Pancreas (tissue), 10 donors: ENCODE measurements around the gene GAB2. TPM values are rescaled to one million over a fixed set of nuclear protein-coding genes. Genes with fewer than 3 reads are reported as not detected.

Experiments
- ATAC-seq, 4 donors: fragments of 200-7000 bp; cut with Tn5 transposase; one replicate each; pipeline versions ENCODE4 v1.8.0 to v1.9.1; 2020; ENCODE audit warnings: mild to moderate bottlenecking in 4 of 4, moderate library complexity in 4 of 4
- DNase-seq, 6 donors: peaks; one replicate each; pipeline ENCODE4 v3.0.0-alpha.2; 2020
- FAIRE-seq: peaks from 2 replicates; lab custom pipeline; 2012; peaks lifted over from hg19 to GRCh38; lab: Jason Lieb, UNC
- H3K27ac ChIP-seq, 4 donors: fragments of 200-600 bp; sonication (generic); 1 replicate in 3 of 4; 2 replicates in 1 of 4; pipeline versions ENCODE4 v1.5.0 to v1.8.0; 2020
- H3K27me3 ChIP-seq, 4 donors: fragments of 200-600 bp; one replicate each; pipeline ENCODE4 v1.8.0; 2021
- H3K36me3 ChIP-seq, 3 donors: fragments of 200-600 bp; sonication (generic) in 1 of 3; one replicate each; pipeline versions ENCODE4 v1.5.0 to v1.8.0; 2020 to 2021
- H3K4me1 ChIP-seq, 3 donors: fragments of 200-600 bp; one replicate each; pipeline ENCODE4 v1.8.0; 2021
- H3K4me3 ChIP-seq, 4 donors: fragments of 200-600 bp; sonication (generic) in 2 of 4; one replicate each; pipeline versions ENCODE4 v1.5.0 to v1.8.0; 2020 to 2021
- H3K9me3 ChIP-seq, 4 donors: fragments of 200-600 bp; one replicate each; pipeline ENCODE4 v1.8.0; 2021
- CTCF ChIP-seq, 4 donors: fragments of 200-600 bp; sonication (generic) in 3 of 4; IDR thresholded peaks; one replicate each; pipeline versions ENCODE4 v1.5.0 to v1.8.0; 2021; ENCODE audit warnings: antibody characterized with exemption in 4 of 4
- WGBS, 2 donors: extraction: QIAGEN DNeasy Blood & Tissue Kit; methylation state at CpG; one replicate each; pipeline ENCODE4 v1.1.7; 2013; 5-methylcytosine and 5-hydroxymethylcytosine counted together
- intact Hi-C, 3 donors: fragments of 100-400 bp; cut with DNase I; formaldehyde crosslinking; loops; one replicate each; pipeline versions ENCODE4 v1.11.1 to v1.14.2; 2022
- polyA plus RNA-seq, 2 donors: library from polyadenylated mRNA; stranded (reverse); fragments of 200-250 nt; gene quantifications; one replicate each; pipeline ENCODE4 v1.2.3, GENCODE V29; 2013
- total RNA-seq, 6 donors: library from RNA; stranded (reverse); fragmentation: NEBNext Ultra II Directional in 4 of 6; extraction: Animal tissue kit (Norgen Biotek cat#: 25700) in 4 of 6; gene quantifications; one replicate each; pipeline versions ENCODE4 v1.2.1 to v1.2.4, GENCODE V29; 2021 to 2023
- donor health status: healthy with polysubstance abuse.
- donor health status: DM: no; HTN: no; CAD: no; lungs with moderate emphysema.
- donor health status: DM: no; HTN: no; CAD: no.
- donor health status: control.
- donor health status: control.
- donor health status: Bipolar disorder and iron deficiency.
- donor health status: DM: yes; HTN: yes; CAD: no.
- donor health status: DM: no; HTN: no; CAD: no.
- donor health status: DM: no; HTN: no; CAD: no.
- donor health status: DM: yes; HTN: yes; CAD: no.

The GAB2 gene
- total and polyA plus RNA-seq, 8 donors, result 3.1 to 17.8 (median 9.4) TPM

- no peak overlapping the region for H3K27ac ChIP-seq
- FAIRE-seq, result no peak
- no peaks in the 10 kb centered on the region for H3K4me1 ChIP-seq
- H3K9me3 ChIP-seq, result no peaks in the 10 kb centered on the region
- no peaks in the 10 kb centered on the region for H3K27me3 ChIP-seq
- peaks cover 0 to 18% (median 4%) of the 10 kb centered on the region in 3 donors for H3K36me3 ChIP-seq
- 92% methylated on average over 8 of the region's 8 CpGs for WGBS, 2 donors
- intact Hi-C loops, result no loop called here
- no peak for TF ChIP-seq CTCF (IDR thresholded peaks at IDR 0.05)
- no peak overlapping the region for H3K4me3 ChIP-seq
- no peak for ATAC-seq
- DNase-seq, result no peak
These were observed 203.9 kb downstream of the GAB2 start for GRCh38 chr11:78213526-78214330.

- WGBS, 2 donors, result 84 to 88% methylated on average over 11 of the region's 11 CpGs
- intact Hi-C loops, result no loop called here
- Histone ChIP-seq H3K4me3 (no peak overlapping the region), H3K4me1 (no peaks in the 10 kb centered on the region), H3K27ac (no peak overlapping the region), H3K9me3 (no peaks in the 10 kb centered on the region), H3K27me3 (no peaks in the 10 kb centered on the region), H3K36me3 (peaks cover 0 to 18% (median 4%) of the 10 kb centered on the region in 3 donors)
- DNase-seq, result no peak
- no peak for TF ChIP-seq CTCF (IDR thresholded peaks at IDR 0.05)
- peak in 2 of 4 donors; percentile 18 to 20 for ATAC-seq
- no peak for FAIRE-seq
These were observed 204.8 kb downstream of the GAB2 start for GRCh38 chr11:78212586-78213371.

- no peaks in the 10 kb centered on the region for H3K27me3 ChIP-seq
- DNase-seq (no peak), ATAC-seq (no peak), FAIRE-seq (no peak)
- 93 to 95% methylated on average over 5 of the region's 5 CpGs for WGBS, 2 donors
- intact Hi-C loops, result no loop called here
- H3K36me3 ChIP-seq, result peaks cover 0 to 18% (median 4%) of the 10 kb centered on the region in 3 donors
- no peak for TF ChIP-seq CTCF (IDR thresholded peaks at IDR 0.05)
- H3K27ac ChIP-seq, result no peak overlapping the region
- H3K4me1 ChIP-seq, result no peaks in the 10 kb centered on the region
- no peak overlapping the region for H3K4me3 ChIP-seq
- H3K9me3 ChIP-seq, result no peaks in the 10 kb centered on the region
These were observed 206.1 kb downstream of the GAB2 start for GRCh38 chr11:78211565-78211964.

GRCh38 chr11:78210000-78210608 lies 207.5 kb downstream of the GAB2 start:
- intact Hi-C loops, result no loop called here
- Histone ChIP-seq H3K9me3 (no peaks in the 10 kb centered on the region), H3K4me3 (no peak overlapping the region), H3K36me3 (peaks cover 0 to 13% (median 4%) of the 10 kb centered on the region in 3 donors), H3K27me3 (no peaks in the 10 kb centered on the region), H3K27ac (no peak overlapping the region), H3K4me1 (no peaks in the 10 kb centered on the region)
- 91 to 95% methylated on average over 30 to 31 of the region's 31 CpGs for WGBS, 2 donors
- TF ChIP-seq CTCF (IDR thresholded peaks at IDR 0.05), result no peak
- ATAC-seq, result no peak
- no peak for FAIRE-seq
- no peak for DNase-seq
